ENCODE results near the gene SMIM43. TPM values are rescaled to one million over a fixed set of nuclear protein-coding genes. Genes with fewer than 3 reads are reported as not detected.
"Not testable (repeated sequence)": the region's sequence is repeated elsewhere in the genome, so short reads cannot be mapped to it uniquely, and the experiment has no call there.

Gene SMIM43
- total RNA-seq, 1 donor from 2014 or later = 0.94 TPM

GRCh38 chr4:121734571-121734970 is 30.4 kb downstream of the SMIM43 start:
- peak; percentile 9 for DNase-seq

- no peak for DNase-seq
These were observed 31.0 kb downstream of the SMIM43 start for GRCh38 chr4:121733942-121734341.

GRCh38 chr4:121729753-121730152 is 35.2 kb downstream of the SMIM43 start:
- not testable (repeated sequence) for DNase-seq

GRCh38 chr4:121728798-121729226 is 36.2 kb downstream of the SMIM43 start:
- DNase-seq = no peak

GRCh38 chr4:121728066-121728465 is 36.9 kb downstream of the SMIM43 start:
- no peak for DNase-seq

- DNase-seq = no peak
These were observed 38.2 kb downstream of the SMIM43 start for GRCh38 chr4:121726642-121727268.

- no peak for DNase-seq
These were observed 40.3 kb downstream of the SMIM43 start for GRCh38 chr4:121724671-121725070.

- no peak for DNase-seq
These were observed 43.3 kb downstream of the SMIM43 start for GRCh38 chr4:121721700-121722099.

GRCh38 chr4:121720109-121720508 is 44.9 kb downstream of the SMIM43 start:
- DNase-seq = no peak

- no peak for DNase-seq
These were observed 47.2 kb downstream of the SMIM43 start for GRCh38 chr4:121717680-121718237.

- DNase-seq = no peak
These were observed 50.4 kb downstream of the SMIM43 start for GRCh38 chr4:121714548-121714947.

- DNase-seq = no peak
These were observed 52.2 kb downstream of the SMIM43 start for GRCh38 chr4:121712783-121713182.

- DNase-seq = no peak
These were observed 52.8 kb downstream of the SMIM43 start for GRCh38 chr4:121712001-121712651.

GRCh38 chr4:121711263-121712000 is 53.5 kb downstream of the SMIM43 start:
- peak; percentile 82 for DNase-seq

- no peak for DNase-seq
These were observed 55.1 kb downstream of the SMIM43 start for GRCh38 chr4:121709766-121710405.

Other genes with a start within 250 kb of the SMIM43 start
- 41.0 TPM for gene ANXA5, start 68.2 kb downstream of the SMIM43 start, total RNA-seq
- 29.3 TPM for gene EXOSC9, start 36.2 kb upstream of the SMIM43 start, total RNA-seq
- 8.0 TPM for gene CCNA2, start 58.7 kb upstream of the SMIM43 start, total RNA-seq
- 50.5 TPM for gene BBS7, start 105.3 kb upstream of the SMIM43 start, total RNA-seq
- 9.7 TPM for gene TRPC3, start 186.9 kb upstream of the SMIM43 start, total RNA-seq